HepG2 (cell line): ENCODE results near the gene EVI2B.

Experiments
- BCL6 ChIP-seq: IDR thresholded peaks from 2 replicates; pipeline ENCODE4 v1.6.1; 2016; ENCODE audit warnings: missing genetic modification reagents, missing compliant biosample characterization
- CTCF ChIP-seq: sonication (generic); formaldehyde crosslinking; IDR thresholded peaks from 2 replicates; pipeline ENCODE4 v1.5.0; 2020; ENCODE audit warnings: mild to moderate bottlenecking, missing genetic modification reagents, moderate library complexity
- ELF3 ChIP-seq: IDR thresholded peaks from 2 replicates; pipeline ENCODE4 v1.6.1; 2016; ENCODE audit warnings: missing genetic modification reagents, missing compliant biosample characterization
- FOSL1 ChIP-seq: sonication (generic); formaldehyde crosslinking; IDR thresholded peaks from 2 replicates; pipeline ENCODE4 v1.9.0; 2021; ENCODE audit warnings: missing genetic modification reagents, borderline replicate concordance
- HNF1B ChIP-seq: sonication (generic); formaldehyde crosslinking; IDR thresholded peaks from 2 replicates; pipeline ENCODE4 v1.5.1; 2020; ENCODE audit warnings: mild to moderate bottlenecking, moderate library complexity, missing genetic modification reagents
- JUN ChIP-seq: sonication (generic); formaldehyde crosslinking; IDR thresholded peaks from 2 replicates; pipeline ENCODE4 v1.4.0; 2020; ENCODE audit warnings: mild to moderate bottlenecking, missing genetic modification reagents
- LBX2 ChIP-seq: sonication (generic); formaldehyde crosslinking; IDR thresholded peaks from 2 replicates; pipeline ENCODE4 v1.5.0; 2020; ENCODE audit warnings: missing genetic modification reagents, mild to moderate bottlenecking, borderline replicate concordance
- RFXANK ChIP-seq: IDR thresholded peaks from 2 replicates; pipeline ENCODE4 v1.6.1; 2016
- THAP7 ChIP-seq: sonication (generic); formaldehyde crosslinking; IDR thresholded peaks from 2 replicates; pipeline ENCODE4 v1.8.1; 2023; ENCODE audit warnings: mild to moderate bottlenecking, missing genetic modification reagents
- TMF1 ChIP-seq: sonication (generic); formaldehyde crosslinking; IDR thresholded peaks from 2 replicates; pipeline ENCODE4 v1.8.1; 2022; ENCODE audit warnings: low read depth, missing genetic modification reagents
- TRIM24 ChIP-seq: sonication (generic); formaldehyde crosslinking; IDR thresholded peaks from 2 replicates; pipeline ENCODE4 v1.8.0; 2022; ENCODE audit warnings: mild to moderate bottlenecking, missing genetic modification reagents
- ZFP82 ChIP-seq: sonication (generic); formaldehyde crosslinking; IDR thresholded peaks from 2 replicates; pipeline ENCODE4 v1.5.1; 2020; ENCODE audit warnings: mild to moderate bottlenecking, missing genetic modification reagents, borderline replicate concordance

GRCh38 chr17:31308372-31309334, 5.2 kb downstream of the EVI2B start:
- TF ChIP-seq ELF3 (CRISPR knock-in tag): no peak
- no peak for TF ChIP-seq FOSL1 (CRISPR knock-in tag)
- no peak for TF ChIP-seq CTCF (CRISPR knock-in tag)
- TF ChIP-seq LBX2: no peak
- no peak for TF ChIP-seq RFXANK (CRISPR knock-in tag)
- TF ChIP-seq TRIM24 (CRISPR knock-in tag): no peak
- no peak for TF ChIP-seq THAP7 (CRISPR knock-in tag)
- no peak for TF ChIP-seq TMF1 (CRISPR knock-in tag)
- TF ChIP-seq BCL6 (CRISPR knock-in tag): no peak
- no peak for TF ChIP-seq HNF1B (CRISPR knock-in tag)
- TF ChIP-seq JUN (CRISPR knock-in tag): no peak
- no peak for TF ChIP-seq ZFP82 (CRISPR knock-in tag)
